Measurements from ENCODE around the gene PGLYRP2. TPM values are rescaled to one million over a fixed set of nuclear protein-coding genes. Genes with fewer than 3 reads are reported as not detected.
A peak's percentile ranks its signal among the peaks of the same experiment; 100 is the strongest.

PGLYRP2 gene
- total and polyA plus RNA-seq, 8 donors, result 0.16 TPM; not detected in 7

DNA sequence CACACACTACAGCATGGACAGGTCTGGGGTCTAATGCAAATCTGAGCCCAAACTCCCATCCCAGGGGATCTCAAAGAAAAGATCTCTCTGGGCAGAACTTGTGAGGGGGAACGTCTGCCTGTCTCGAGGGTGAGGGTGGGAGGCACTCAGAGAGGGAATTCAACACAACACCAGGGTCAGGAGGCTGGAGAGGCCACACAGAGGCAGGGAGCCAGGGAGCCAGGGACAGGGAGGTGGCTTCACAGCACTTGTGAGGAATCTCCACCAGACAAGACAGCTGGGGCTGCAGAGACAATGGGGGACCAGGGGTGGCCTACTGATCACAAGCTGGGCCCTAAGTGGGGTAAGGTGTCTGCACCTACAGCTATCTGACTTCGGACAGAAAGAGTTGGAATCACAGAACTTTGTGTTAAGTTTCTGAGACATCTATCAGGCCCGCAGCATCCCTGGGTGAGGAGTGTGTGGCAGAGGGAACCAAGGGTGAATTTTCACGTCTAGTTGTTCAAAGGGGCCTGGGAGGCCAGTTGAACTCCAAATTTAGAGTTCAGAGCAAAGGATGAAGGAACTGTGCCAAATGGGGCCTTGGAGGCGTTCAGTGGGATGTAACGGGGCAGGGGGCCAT is 47.8 kb downstream of the PGLYRP2 start:
- no peak for TF ChIP-seq CTCF (IDR thresholded peaks at IDR 0.05)
- Histone ChIP-seq H3K27ac (no peak overlapping the region), H3K36me3 (peaks cover 0 to 16% (median 0%) of the 10 kb centered on the region in 3 donors), H3K4me3 (peak overlapping the region; percentile 64 to 85 (median 76)), H3K9me3 (no peaks in the 10 kb centered on the region), H3K4me1 (peaks cover 0 to 18% (median 4%) of the 10 kb centered on the region in 3 donors), H3K27me3 (no peaks in the 10 kb centered on the region)
- intact Hi-C loops (cut with DNase I), result no loop called here
- DNase-seq (peak in 2 of 6 donors; percentile 33 to 39), ATAC-seq (no peak), FAIRE-seq (no peak)
- WGBS, 2 donors, result 13 to 17% methylated on average over 7 of the region's 7 CpGs

DNA sequence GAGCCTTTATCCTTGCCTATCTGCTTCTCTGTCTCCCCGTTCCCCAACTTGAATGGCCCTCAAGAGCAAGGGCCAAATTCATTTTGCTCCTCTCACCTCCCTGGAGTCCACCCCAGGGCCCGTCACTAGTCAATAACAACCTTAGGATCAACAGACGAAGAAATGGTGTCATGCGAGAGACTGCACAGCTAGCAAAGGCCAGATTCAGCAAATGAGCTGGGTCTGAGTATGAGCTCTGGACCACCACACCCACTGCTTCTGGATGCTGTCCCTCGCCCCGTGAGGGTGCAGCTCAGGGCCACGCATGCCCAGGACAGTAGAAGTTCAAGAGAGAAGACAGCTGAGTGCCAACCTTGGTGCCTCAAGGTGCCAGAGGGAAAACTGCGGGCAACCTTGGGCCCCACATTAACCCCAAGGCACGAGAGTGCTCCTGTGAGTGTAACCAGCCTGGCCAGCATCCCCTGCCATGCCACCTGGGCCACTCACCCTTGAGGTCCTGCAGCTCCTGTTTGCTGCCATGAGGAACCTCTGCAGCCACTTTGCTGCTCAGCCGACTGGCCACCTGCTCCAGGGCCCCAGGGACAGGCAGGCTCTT is 48.7 kb downstream of the PGLYRP2 start:
- Histone ChIP-seq H3K27ac (no peak overlapping the region), H3K9me3 (no peaks in the 10 kb centered on the region), H3K27me3 (no peaks in the 10 kb centered on the region), H3K36me3 (peaks cover 0 to 21% (median 0%) of the 10 kb centered on the region in 3 donors), H3K4me3 (no peak overlapping the region), H3K4me1 (peaks cover 0 to 18% (median 4%) of the 10 kb centered on the region in 3 donors)
- ATAC-seq, result no peak
- DNase-seq, result no peak
- TF ChIP-seq CTCF (IDR thresholded peaks at IDR 0.05), result no peak
- FAIRE-seq, result no peak
- intact Hi-C loops (cut with DNase I), result no loop called here
- WGBS, 2 donors, result 67 to 71% methylated on average over 10 of the region's 10 CpGs

DNA sequence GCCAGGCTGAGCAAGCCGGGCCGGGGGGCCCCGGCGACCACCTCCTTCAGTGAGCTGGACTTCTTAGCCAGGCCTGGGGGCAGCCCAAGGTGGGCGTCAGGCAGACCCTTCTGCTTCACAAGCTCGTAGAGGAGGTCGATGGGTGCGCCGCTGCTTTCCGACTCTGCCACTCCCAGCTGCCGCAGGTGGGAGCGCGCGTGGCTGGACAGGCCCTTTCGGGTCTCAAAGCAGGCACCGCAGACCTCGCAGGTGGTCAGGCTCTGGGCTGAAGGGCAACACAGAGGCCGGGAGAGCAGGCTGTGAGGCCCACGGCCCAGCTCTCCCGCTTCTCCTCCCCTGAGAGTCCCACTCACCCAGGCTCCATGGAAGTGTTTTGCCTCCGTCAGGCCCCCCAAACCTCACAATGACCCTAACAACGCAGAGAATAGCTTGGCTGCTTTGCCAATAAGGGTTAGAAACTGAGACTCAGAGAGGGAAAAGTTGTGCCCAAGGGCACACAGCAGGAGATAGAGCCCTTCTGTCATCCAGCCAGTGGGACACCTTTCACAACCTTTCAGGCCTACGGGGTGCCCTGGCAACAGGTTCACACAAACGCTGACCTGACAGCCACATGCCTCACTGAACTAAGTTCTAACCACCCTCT is 49.4 kb downstream of the PGLYRP2 start:
- ATAC-seq (no peak), FAIRE-seq (no peak)

GRCh38 chr19:15428956-15429824 is 50.1 kb downstream of the PGLYRP2 start:
- intact Hi-C loops (cut with DNase I), result no loop called here
- no peak for TF ChIP-seq CTCF (IDR thresholded peaks at IDR 0.05)
- ATAC-seq (no peak), FAIRE-seq (no peak), DNase-seq (peak in 2 of 6 donors; percentile 32 to 71)
- H3K27me3 ChIP-seq, result no peaks in the 10 kb centered on the region
- no peak overlapping the region for H3K27ac ChIP-seq
- H3K4me1 ChIP-seq, result peaks cover 0 to 18% (median 4%) of the 10 kb centered on the region in 3 donors
- H3K36me3 ChIP-seq, result peaks cover 0 to 33% (median 8%) of the 10 kb centered on the region in 3 donors
- WGBS, 2 donors, result 84 to 89% methylated on average over 22 of the region's 22 CpGs
- no peak overlapping the region for H3K4me3 ChIP-seq
- no peaks in the 10 kb centered on the region for H3K9me3 ChIP-seq

More for the DNA sequence above, 49.4 kb downstream of the PGLYRP2 start:
- Histone ChIP-seq H3K27ac (no peak overlapping the region), H3K4me1 (peaks cover 0 to 18% (median 4%) of the 10 kb centered on the region in 3 donors), H3K4me3 (no peak overlapping the region), H3K27me3 (no peaks in the 10 kb centered on the region), H3K36me3 (peaks cover 0 to 26% (median 5%) of the 10 kb centered on the region in 3 donors), H3K9me3 (no peaks in the 10 kb centered on the region)
- DNase-seq, result peak in 1 of 6 donors; percentile 14
- TF ChIP-seq CTCF (IDR thresholded peaks at IDR 0.05), result no peak
- WGBS, 2 donors, result 85 to 87% methylated on average over 24 of the region's 24 CpGs
- intact Hi-C loops (cut with DNase I), result no loop called here

Measured in pancreas (tissue), 10 donors.